BLaER1 treated with 17β-estradiol and CSF1 and Interleukin-3, amounts not matched to agents 10 nM and 100 nM (cell line): ENCODE data around the gene CFAP410.

ENCODE experiments used
- H3K27ac ChIP-seq, 11 experiments: shearing (Covaris generic); formaldehyde crosslinking; 2 replicates each; pipeline ENCODE4 v1.8.1; 2022
- H3K27me3 ChIP-seq, 11 experiments: shearing (Covaris generic); formaldehyde crosslinking; 2 replicates each; pipeline ENCODE4 v1.8.1; 2022
- H3K36me3 ChIP-seq, 11 experiments: shearing (Covaris generic); formaldehyde crosslinking; 2 replicates each; pipeline ENCODE4 v1.8.1; 2022
- H3K4me1 ChIP-seq, 10 experiments: shearing (Covaris generic); formaldehyde crosslinking; 2 replicates each; pipeline ENCODE4 v1.8.1; 2022
- H3K4me2 ChIP-seq, 11 experiments: shearing (Covaris generic); formaldehyde crosslinking; 2 replicates each; pipeline ENCODE4 v1.8.1; 2022
- H3K4me3 ChIP-seq, 10 experiments: shearing (Covaris generic); formaldehyde crosslinking; 2 replicates each; pipeline ENCODE4 v1.8.1; 2022
- H3K9ac ChIP-seq, 11 experiments: shearing (Covaris generic); formaldehyde crosslinking; 2 replicates each; pipeline ENCODE4 v1.8.1; 2022
- H3K9me3 ChIP-seq, 11 experiments: shearing (Covaris generic); formaldehyde crosslinking; replicated peaks in 1 of 11; 2 replicates each; pipeline ENCODE4 v1.8.1; 2022
- H4K20me1 ChIP-seq, 11 experiments: shearing (Covaris generic); formaldehyde crosslinking; 2 replicates each; pipeline ENCODE4 v1.8.1; 2022
- Cebpa-rat ChIP-seq, 11 experiments: shearing (Covaris generic); IDR thresholded peaks; 2 replicates each; pipeline ENCODE4 v1.8.1; 2022

The CFAP410 gene

GRCh38 chr21:44295163-44295573 lies 44.0 kb downstream of the CFAP410 start:
- Histone ChIP-seq H4K20me1 (peaks cover 0 to 10% (median 0%) of the 10 kb centered on the region in 11 experiments; a peak in 1 of 22 replicates), H3K27me3 (no peaks in the 10 kb centered on the region), H3K4me2 (peak overlapping the region; percentile 77 to 95 (median 89)), H3K36me3 (no peaks in the 10 kb centered on the region), H3K4me1 (peaks cover 48 to 64% (median 53%) of the 10 kb centered on the region in 10 experiments), H3K4me3 (peak overlapping the region in 2 of 10 experiments; percentile 10 to 15; a peak in 4 of 20 replicates), H3K9ac (peak overlapping the region in 10 of 11 experiments; percentile 5 to 65 (median 48); a peak in 16 of 22 replicates), H3K27ac (peak overlapping the region in 8 of 11 experiments; percentile 7 to 63 (median 48); a peak in 12 of 22 replicates), H3K9me3 (no peaks in the 10 kb centered on the region)
- no peak for TF ChIP-seq Cebpa-rat (IDR thresholded peaks at IDR 0.05)

DNA sequence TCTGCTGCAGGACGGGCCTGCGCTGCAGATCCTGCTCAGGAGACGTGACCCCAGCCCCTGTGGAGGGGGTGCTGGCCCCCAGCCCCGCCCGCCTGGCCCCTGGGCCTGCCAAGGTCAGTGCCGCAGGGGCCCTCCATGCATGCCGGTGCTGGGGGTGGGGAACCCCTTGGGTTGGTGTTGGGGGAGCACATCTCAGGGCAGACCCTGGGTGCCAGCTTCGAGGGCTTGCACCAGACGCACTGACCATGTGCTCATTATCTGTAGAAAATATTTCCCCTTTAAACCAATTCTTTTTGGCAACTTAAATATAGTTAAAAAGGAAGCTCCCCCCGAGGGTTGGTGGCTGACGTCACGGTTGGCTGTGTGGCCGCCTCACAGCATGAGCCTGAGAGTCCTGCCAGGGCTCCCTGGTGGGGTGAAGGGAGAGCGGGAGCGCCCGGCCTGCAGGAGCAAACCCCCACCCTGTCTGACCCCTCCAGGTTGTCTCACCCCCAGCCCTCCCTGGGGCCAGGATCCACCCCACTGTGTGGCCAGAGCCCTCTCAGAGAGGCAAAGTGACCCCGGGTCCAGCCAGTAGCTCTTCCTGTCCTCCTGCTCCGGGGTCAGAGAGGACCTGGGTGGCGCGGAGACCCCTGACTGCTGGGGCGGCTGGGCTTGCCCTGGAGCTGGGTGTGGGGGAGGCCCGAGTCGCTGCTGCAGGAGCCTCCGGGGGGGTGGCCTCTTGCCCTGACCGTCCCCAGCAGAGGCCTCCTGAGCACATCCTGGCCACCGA lies 44.6 kb downstream of the CFAP410 start:
- H3K27ac ChIP-seq = peak overlapping the region in 7 of 11 experiments; percentile 12 to 63 (median 53); a peak in 12 of 22 replicates
- H3K9me3 ChIP-seq = no peaks in the 10 kb centered on the region
- peaks cover 0 to 16% (median 0%) of the 10 kb centered on the region in 11 experiments; a peak in 1 of 22 replicates for H4K20me1 ChIP-seq
- no peak for TF ChIP-seq Cebpa-rat (IDR thresholded peaks at IDR 0.05)
- H3K27me3 ChIP-seq = no peaks in the 10 kb centered on the region
- H3K4me1 ChIP-seq = peaks cover 48 to 63% (median 53%) of the 10 kb centered on the region in 10 experiments
- peak overlapping the region; percentile 5 to 65 (median 46); a peak in 16 of 22 replicates for H3K9ac ChIP-seq
- H3K36me3 ChIP-seq = no peaks in the 10 kb centered on the region
- peak overlapping the region in 2 of 10 experiments; percentile 10 to 15; a peak in 4 of 20 replicates for H3K4me3 ChIP-seq
- H3K4me2 ChIP-seq = peak overlapping the region; percentile 77 to 95 (median 89)

DNA sequence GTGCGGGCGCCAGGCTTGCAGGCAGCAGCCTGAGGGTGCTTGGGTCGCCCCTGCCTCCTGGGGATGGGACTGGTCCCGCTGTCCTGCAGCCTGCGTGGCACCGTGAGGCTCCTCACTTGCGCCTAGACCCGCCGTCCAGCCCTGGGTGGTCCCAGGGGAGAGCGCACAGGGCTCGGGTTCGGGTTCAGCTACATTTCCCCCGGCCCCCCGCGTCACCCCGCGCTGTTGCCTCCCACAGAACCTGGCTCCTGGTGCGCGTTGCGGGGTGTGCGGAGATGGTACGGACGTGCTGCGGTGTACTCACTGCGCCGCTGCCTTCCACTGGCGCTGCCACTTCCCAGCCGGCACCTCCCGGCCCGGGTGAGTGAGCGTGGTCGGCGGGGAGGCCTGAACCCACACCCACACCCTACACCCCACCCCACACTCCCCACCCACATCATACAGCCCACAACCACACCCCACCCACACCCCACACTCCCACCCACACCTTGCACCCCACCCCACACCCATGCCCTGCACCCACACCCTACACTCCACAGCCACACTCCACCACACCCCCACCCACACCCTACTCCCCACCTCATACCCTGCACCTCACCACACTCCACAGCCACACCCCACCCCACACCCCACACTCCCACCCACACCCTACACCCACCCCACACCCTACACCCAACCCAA lies 45.5 kb downstream of the CFAP410 start:
- peaks cover 0 to 17% (median 0%) of the 10 kb centered on the region in 11 experiments; a peak in 1 of 22 replicates for H4K20me1 ChIP-seq
- H3K4me3 ChIP-seq = no peak overlapping the region
- no peaks in the 10 kb centered on the region for H3K36me3 ChIP-seq
- H3K9ac ChIP-seq = no peak overlapping the region
- 0 out of 22 replicates have a peak overlapping the region, but pooled peaks of 1 of the 11 experiments have one; percentile 21 for H3K4me2 ChIP-seq
- no peaks in the 10 kb centered on the region for H3K9me3 ChIP-seq
- H3K4me1 ChIP-seq = peaks cover 42 to 55% (median 44%) of the 10 kb centered on the region in 10 experiments
- no peaks in the 10 kb centered on the region for H3K27me3 ChIP-seq
- H3K27ac ChIP-seq = no peak overlapping the region
- TF ChIP-seq Cebpa-rat (IDR thresholded peaks at IDR 0.05) = no peak

GRCh38 chr21:44292812-44293195 lies 46.4 kb downstream of the CFAP410 start:
- Histone ChIP-seq H3K4me3 (no peak overlapping the region), H4K20me1 (peaks cover 0 to 17% (median 0%) of the 10 kb centered on the region in 11 experiments; a peak in 1 of 22 replicates), H3K4me2 (no peak overlapping the region), H3K27me3 (no peaks in the 10 kb centered on the region), H3K36me3 (no peaks in the 10 kb centered on the region), H3K9ac (no peak overlapping the region), H3K27ac (no peak overlapping the region), H3K9me3 (no peaks in the 10 kb centered on the region), H3K4me1 (peaks cover 33 to 46% (median 35%) of the 10 kb centered on the region in 10 experiments)
- TF ChIP-seq Cebpa-rat (IDR thresholded peaks at IDR 0.05) = no peak

DNA sequence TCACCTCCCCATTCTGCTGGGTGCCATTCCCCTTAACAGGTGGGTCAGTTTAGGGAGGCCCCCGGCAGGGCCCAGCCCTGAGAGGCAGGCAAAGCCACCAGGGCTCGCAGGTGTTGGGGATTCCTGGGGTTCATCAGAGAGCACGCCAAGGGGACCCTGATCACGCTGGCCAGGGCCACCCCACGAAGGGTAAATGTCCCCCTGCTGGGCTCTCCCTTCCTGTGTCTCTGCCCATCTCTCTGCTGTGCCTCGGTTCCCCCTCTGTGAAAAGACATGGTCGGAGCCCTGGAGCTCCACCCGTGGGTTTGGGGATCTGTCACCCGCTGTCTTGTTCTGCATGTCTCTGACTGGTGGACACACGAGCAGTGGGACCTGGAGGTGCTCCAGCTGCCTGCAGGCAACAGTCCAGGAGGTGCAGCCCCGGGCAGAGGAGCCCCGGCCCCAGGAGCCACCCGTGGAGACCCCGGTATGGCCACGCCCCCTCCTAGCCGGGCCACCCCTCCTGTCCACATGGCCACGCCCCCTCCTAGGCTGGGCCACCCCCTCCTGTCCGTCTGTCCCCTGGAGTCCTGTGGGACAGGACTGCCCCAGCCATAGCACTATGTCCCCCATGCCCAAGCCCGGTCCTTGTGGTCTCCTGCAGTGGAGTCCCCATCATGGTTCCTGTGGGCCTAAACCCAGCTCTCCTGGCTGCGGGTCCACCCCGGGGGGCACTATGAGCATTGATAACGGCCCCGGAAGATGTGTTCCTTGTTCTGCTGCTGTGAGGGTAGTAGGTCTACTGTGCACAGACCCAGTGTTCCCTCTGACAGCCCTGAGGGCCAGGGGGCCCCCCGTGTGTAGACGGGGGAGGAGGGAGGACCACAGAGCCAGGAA lies 47.0 kb downstream of the CFAP410 start:
- no peak overlapping the region for H3K4me2 ChIP-seq
- H3K36me3 ChIP-seq = no peaks in the 10 kb centered on the region
- no peaks in the 10 kb centered on the region for H3K9me3 ChIP-seq
- peaks cover 0 to 17% (median 0%) of the 10 kb centered on the region in 11 experiments; a peak in 1 of 22 replicates for H4K20me1 ChIP-seq
- H3K4me3 ChIP-seq = no peak overlapping the region
- H3K27me3 ChIP-seq = no peaks in the 10 kb centered on the region
- TF ChIP-seq Cebpa-rat (IDR thresholded peaks at IDR 0.05) = no peak
- no peak overlapping the region for H3K27ac ChIP-seq
- peaks cover 28 to 45% (median 33%) of the 10 kb centered on the region in 10 experiments for H3K4me1 ChIP-seq
- no peak overlapping the region for H3K9ac ChIP-seq

- no peak overlapping the region for H3K4me2 ChIP-seq
- H4K20me1 ChIP-seq = peaks cover 0 to 17% (median 0%) of the 10 kb centered on the region in 11 experiments; a peak in 2 of 22 replicates
- peaks cover 28 to 46% (median 34%) of the 10 kb centered on the region in 10 experiments for H3K4me1 ChIP-seq
- no peaks in the 10 kb centered on the region for H3K36me3 ChIP-seq
- H3K27ac ChIP-seq = no peak overlapping the region
- H3K9ac ChIP-seq = no peak overlapping the region
- no peaks in the 10 kb centered on the region for H3K9me3 ChIP-seq
- no peak for TF ChIP-seq Cebpa-rat (IDR thresholded peaks at IDR 0.05)
- no peaks in the 10 kb centered on the region for H3K27me3 ChIP-seq
- no peak overlapping the region for H3K4me3 ChIP-seq
These were observed 47.9 kb downstream of the CFAP410 start for GRCh38 chr21:44291078-44291935.

DNA sequence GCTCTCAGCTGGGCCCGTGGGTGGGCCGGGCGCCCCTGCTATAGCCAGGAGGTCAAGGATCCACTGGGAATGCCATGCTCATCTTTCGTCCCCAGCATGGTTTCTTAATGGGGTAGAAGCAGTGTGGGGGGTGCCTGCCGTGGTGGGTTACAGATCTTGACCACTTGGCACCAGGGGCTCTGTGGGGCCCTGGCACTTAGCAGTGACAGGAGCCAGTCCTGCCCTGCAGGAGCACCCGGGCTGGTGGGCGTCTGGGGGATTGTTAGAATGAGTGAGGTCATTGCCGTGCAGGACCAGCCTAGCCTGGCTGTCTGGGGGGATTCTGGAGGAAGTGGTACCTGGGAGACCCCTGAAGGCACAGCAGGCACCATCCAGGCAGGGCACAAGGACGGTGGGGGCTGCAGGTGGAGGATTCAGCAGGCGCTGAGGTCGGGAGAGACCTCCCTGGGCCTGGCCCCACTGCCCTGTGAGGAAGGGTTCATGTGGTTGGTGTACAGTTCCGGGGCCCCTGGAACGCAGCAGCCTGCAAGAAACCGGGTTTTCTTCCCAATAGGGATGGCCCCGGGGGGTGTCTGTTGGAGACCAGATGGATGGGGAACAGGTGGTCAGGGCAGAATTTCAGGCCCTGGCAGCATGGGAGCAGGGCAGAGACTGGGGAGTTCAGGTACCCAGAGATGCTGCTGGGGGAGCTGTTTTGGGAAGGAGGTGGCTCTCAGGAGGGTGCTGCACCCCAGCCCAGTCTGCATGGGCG lies 48.7 kb downstream of the CFAP410 start:
- Histone ChIP-seq H3K27ac (no peak overlapping the region), H3K9me3 (no peaks in the 10 kb centered on the region), H3K9ac (no peak overlapping the region), H3K4me3 (no peak overlapping the region), H4K20me1 (peaks cover 0 to 17% (median 0%) of the 10 kb centered on the region in 11 experiments; a peak in 2 of 22 replicates), H3K27me3 (no peaks in the 10 kb centered on the region), H3K4me1 (peaks cover 22 to 42% (median 29%) of the 10 kb centered on the region in 10 experiments), H3K4me2 (no peak overlapping the region), H3K36me3 (no peaks in the 10 kb centered on the region)
- no peak for TF ChIP-seq Cebpa-rat (IDR thresholded peaks at IDR 0.05)
